Measurements from ENCODE around the gene DNAJC15.

DNAJC15 gene

DNA sequence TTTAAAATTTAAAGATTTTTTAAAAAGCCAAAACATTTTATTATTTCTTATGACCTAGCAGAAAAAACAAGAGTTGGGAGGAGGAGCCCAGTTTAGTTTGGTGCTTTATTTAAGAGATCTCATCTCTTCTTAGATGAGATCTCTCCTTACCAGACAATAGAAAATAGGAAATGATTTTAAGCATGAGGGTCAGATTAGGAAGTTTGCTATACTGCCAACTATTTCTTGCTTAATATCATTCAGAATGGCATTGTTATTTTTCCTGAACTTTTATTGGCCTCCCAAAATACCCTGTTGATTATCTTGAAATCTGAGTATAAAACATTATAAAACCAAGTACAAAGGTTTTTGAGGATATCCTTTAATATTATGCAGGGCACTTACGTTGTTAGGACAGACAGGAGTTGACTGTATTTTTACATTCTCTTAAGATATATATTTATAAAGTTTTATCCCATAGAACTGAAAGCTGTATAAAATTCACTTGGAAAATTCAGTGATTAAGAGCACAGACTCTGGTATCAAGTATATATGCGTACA is 56.1 kb downstream of the DNAJC15 start:
- no peak for DNase-seq (ENCODE audit: low spot score)
- H3K27ac ChIP-seq = no peak overlapping the region
- CTCF ChIA-PET = no interaction called here
- POLR2A ChIA-PET (ENCODE audit: low non-redundant PET) = no interaction called here
- TF ChIP-seq CTCF (conservative IDR thresholded peaks at IDR 0.05; ENCODE audit: low read depth) = no peak

- POLR2A ChIA-PET (ENCODE audit: low non-redundant PET) = no interaction called here
- no peak overlapping the region for H3K27ac ChIP-seq
- TF ChIP-seq CTCF (conservative IDR thresholded peaks at IDR 0.05; ENCODE audit: low read depth) = no peak
- no peak for DNase-seq (ENCODE audit: low spot score)
- CTCF ChIA-PET = interaction anchor here (0.7 kb wide), 1 partner anchor 20 kb away, joined by 3 read pairs; no protein-coding TSS in a partner anchor
These were observed 56.8 kb downstream of the DNAJC15 start for GRCh38 chr13:43080199-43080598.

GRCh38 chr13:43081866-43082265 is 58.5 kb downstream of the DNAJC15 start:
- no peak overlapping the region for H3K27ac ChIP-seq
- TF ChIP-seq CTCF (conservative IDR thresholded peaks at IDR 0.05; ENCODE audit: low read depth) = no peak
- POLR2A ChIA-PET (ENCODE audit: low non-redundant PET) = no interaction called here
- no peak for DNase-seq (ENCODE audit: low spot score)
- CTCF ChIA-PET = interaction anchor here (0.6 kb wide), 1 partner anchor 111 kb away, joined by 3 read pairs; no protein-coding TSS in a partner anchor

GRCh38 chr13:43083750-43084149 is 60.4 kb downstream of the DNAJC15 start:
- H3K27ac ChIP-seq = no peak overlapping the region
- POLR2A ChIA-PET (ENCODE audit: low non-redundant PET) = no interaction called here
- no peak for TF ChIP-seq CTCF (conservative IDR thresholded peaks at IDR 0.05; ENCODE audit: low read depth)
- no peak for DNase-seq (ENCODE audit: low spot score)
- CTCF ChIA-PET = no interaction called here

DNA sequence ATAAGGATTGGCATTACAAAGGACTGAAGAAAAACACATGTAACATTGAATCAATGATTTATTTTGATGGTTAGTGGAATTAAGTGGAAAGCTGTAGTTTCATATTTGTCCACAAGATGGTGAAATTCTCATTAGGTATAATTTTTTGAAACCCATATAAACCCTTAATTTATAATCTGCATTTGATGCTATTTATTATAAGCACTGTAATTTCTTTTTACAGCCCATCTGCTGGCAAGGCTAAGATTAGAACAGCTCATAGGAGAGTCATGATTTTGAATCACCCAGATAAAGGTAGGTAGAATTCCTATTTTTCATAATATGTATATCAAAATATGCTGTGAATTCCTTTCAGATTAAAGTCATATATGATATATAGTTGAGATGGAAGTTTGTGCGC is 62.2 kb downstream of the DNAJC15 start:
- peak; percentile 20 for DNase-seq (ENCODE audit: low spot score)
- ChIA-PET CTCF (interaction anchor here (0.6 to 1.4 kb wide), 4 partner anchors 9 to 719 kb away, joined by 3 to 7 read pairs (median 4); no protein-coding TSS in a partner anchor), POLR2A (ENCODE audit: low non-redundant PET) (no interaction called here)
- H3K27ac ChIP-seq = no peak overlapping the region
- peak; percentile 75 for TF ChIP-seq CTCF (conservative IDR thresholded peaks at IDR 0.05; ENCODE audit: low read depth)

- DNase-seq (ENCODE audit: low spot score) = no peak
- ChIA-PET CTCF (interaction anchor here (0.5 to 1.4 kb wide), 3 partner anchors 9 to 608 kb away, joined by 3 to 9 read pairs (median 3); no protein-coding TSS in a partner anchor), POLR2A (ENCODE audit: low non-redundant PET) (no interaction called here)
- no peak for TF ChIP-seq CTCF (conservative IDR thresholded peaks at IDR 0.05; ENCODE audit: low read depth)
- H3K27ac ChIP-seq = no peak overlapping the region
These were observed 62.8 kb downstream of the DNAJC15 start for GRCh38 chr13:43086181-43086580.
